ENCODE data around the gene ADAMTS12.

Gene ADAMTS12

DNA sequence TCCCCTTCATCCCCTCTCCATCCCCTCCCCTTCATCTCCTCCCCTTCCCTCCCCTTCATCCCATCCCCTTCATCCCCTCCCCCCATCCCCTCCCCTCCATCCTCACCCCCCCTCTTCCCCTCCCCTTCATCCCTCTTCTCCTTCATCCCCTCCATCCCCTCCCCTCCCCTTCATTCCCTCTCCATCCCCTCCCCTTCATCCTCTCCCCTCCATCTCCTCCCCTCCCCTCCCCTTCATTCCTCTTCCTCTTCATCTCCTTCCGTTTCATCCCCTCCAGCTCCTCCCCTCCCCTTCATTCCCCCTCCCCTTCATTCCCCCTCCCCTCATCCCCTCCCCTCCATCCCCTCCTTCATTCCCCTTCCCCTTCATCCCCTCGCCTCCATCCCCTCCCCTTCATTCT lies 410.9 kb downstream of the ADAMTS12 start:
- TF ChIP-seq, protein P1, sequence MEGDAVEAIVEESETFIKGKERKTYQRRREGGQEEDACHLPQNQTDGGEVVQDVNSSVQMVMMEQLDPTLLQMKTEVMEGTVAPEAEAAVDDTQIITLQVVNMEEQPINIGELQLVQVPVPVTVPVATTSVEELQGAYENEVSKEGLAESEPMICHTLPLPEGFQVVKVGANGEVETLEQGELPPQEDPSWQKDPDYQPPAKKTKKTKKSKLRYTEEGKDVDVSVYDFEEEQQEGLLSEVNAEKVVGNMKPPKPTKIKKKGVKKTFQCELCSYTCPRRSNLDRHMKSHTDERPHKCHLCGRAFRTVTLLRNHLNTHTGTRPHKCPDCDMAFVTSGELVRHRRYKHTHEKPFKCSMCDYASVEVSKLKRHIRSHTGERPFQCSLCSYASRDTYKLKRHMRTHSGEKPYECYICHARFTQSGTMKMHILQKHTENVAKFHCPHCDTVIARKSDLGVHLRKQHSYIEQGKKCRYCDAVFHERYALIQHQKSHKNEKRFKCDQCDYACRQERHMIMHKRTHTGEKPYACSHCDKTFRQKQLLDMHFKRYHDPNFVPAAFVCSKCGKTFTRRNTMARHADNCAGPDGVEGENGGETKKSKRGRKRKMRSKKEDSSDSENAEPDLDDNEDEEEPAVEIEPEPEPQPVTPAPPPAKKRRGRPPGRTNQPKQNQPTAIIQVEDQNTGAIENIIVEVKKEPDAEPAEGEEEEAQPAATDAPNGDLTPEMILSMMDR (IDR thresholded peaks at IDR 0.05; ENCODE audit: low read depth, low read length), result no peak
- DNase-seq (ENCODE audit: extremely low read depth, low read depth), result no peak

DNA sequence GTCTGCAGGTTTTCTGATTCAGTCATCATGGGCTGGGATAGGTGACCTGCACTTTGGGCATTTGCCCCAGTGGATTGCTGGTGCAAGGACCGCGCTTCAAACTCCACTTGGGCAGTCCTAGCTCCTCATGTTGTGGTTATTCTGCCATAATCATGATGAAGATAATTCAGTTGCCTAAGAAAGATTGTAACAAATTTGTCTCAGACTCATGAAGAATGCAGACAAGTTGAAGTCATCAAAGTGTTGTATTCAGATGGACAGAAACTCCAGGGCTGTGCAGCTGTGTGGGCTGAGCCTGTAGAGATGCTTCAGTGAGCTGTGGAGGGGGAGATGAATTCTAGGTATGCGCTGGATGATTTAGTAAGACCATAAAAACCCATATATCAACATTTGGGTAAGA lies 412.5 kb downstream of the ADAMTS12 start:
- DNase-seq (ENCODE audit: extremely low read depth, low read depth), result no peak
- TF ChIP-seq, protein P1 (IDR thresholded peaks at IDR 0.05; ENCODE audit: low read depth, low read length), result no peak

DNA sequence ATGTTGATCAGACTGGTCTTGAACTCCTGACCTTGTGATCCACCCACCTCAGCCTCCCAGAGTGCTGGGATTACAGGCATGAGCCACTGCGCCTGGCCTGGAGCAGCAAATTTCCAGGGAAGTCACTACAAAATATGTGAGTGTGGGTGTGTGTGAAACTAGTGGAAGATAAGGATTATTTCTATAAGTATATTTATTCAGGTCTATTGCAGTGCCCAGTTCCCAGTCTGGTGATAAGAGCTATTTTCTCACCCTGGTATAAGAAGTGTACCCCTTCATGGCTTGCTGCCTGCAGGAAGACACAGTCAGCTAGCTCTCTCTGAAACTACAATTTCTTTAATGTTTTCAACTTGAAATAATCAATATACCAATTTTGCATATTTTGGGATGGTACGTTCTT lies 414.0 kb downstream of the ADAMTS12 start:
- DNase-seq (ENCODE audit: extremely low read depth, low read depth), result no peak
- TF ChIP-seq, protein P1 (IDR thresholded peaks at IDR 0.05; ENCODE audit: low read depth, low read length), result no peak

DNA sequence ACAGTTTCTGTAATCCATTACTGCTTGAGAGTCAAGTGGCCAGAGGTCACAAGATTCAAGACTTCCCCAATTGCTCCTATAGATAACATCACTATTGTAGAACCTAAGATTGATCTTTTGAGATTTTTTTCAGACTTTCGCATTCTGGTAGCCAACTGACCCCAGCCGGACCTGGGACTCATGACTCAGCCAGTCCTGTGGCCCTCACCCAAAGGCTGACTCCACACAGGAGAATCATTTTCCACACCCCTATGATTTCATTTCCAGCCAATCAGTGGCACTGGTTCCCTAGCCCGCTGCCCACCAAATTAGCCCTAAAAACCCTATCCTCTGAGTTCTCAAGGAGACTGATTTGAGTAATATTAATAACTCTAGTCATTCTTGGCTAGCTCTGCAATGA lies 414.8 kb downstream of the ADAMTS12 start:
- TF ChIP-seq, protein P1 (IDR thresholded peaks at IDR 0.05; ENCODE audit: low read depth, low read length), result no peak
- DNase-seq (ENCODE audit: extremely low read depth, low read depth), result no peak

DNA sequence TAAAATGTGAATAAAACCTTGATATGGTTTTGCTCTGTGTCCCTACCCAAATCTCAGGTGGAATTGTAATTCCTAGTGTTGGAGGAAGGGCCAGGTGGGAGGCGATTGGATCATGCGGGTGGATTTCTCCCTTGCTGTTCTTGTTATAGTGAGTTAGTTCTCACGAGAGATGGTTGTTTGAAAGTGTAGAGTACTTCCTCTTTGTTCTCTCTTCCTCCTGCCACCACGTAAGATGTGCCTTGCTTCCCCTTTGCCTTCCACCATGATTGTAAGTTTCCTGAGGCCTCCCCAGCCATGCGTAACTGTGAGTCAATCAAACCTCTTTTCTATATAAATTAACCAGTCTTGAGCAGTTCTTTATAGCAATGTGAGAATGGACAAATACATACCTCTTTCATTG lies 416.1 kb downstream of the ADAMTS12 start:
- TF ChIP-seq, protein P1 (IDR thresholded peaks at IDR 0.05; ENCODE audit: low read depth, low read length), result no peak
- no peak for DNase-seq (ENCODE audit: extremely low read depth, low read depth)

DNA sequence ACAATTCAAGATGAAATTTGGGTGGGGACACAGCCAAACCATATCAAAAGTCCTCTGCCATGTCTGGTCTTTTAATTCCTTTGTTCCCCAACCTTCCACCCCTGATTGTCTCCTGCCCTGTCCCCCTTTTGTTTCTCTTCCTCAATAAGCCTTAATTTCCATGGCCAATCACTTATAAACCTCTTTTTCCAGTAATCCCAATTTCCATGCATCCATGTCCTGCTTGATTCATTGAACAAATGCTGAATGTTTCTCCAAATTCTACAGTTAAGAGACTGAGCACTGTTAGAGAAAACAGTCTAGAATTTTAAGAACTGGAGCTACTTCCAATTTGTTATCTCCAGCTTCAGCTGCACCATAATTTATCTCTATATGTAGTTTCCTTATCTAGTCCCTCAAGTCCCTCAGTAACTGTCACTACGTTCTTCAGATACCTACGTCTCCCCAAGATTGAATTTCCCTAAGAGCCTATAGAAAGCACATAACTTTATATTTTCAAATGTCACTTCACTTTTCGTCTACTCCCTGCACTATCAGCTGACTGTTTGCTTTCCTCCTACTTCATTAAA lies 416.8 kb downstream of the ADAMTS12 start:
- DNase-seq (ENCODE audit: extremely low read depth, low read depth), result no peak
- TF ChIP-seq, protein P1 (IDR thresholded peaks at IDR 0.05; ENCODE audit: low read depth, low read length), result no peak

DNA sequence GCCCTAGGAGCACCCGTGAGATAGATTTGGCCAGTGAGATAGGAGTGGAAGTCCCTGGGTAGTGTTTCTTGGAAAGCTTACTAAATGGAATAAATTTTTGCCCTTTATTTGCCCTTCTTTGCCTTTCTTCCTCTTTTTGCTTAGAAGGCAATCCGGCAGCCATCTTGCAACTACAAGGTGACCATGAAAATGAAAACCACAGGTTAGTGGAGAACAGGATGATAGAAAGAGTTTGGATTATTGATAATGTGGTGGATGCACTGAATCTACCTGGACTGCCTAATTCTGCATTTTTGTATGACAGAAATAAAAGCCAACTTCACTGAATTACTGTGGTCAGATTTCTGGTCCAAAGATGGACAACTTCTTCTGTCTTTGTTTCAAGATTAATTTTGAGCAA lies 417.8 kb downstream of the ADAMTS12 start:
- no peak for DNase-seq (ENCODE audit: extremely low read depth, low read depth)
- TF ChIP-seq, protein P1 (IDR thresholded peaks at IDR 0.05; ENCODE audit: low read depth, low read length), result no peak
